HL-60 (cell line): ENCODE data around the gene ZYG11A.

Experiments
- DNase-seq, 2 experiments: peaks; one replicate each; pipeline ENCODE4 v3.0.0-alpha.2; 2010 to 2020; ENCODE audit warnings: low read depth in 1 of 2, low spot score in 1 of 2
- H3K27ac ChIP-seq: fragments of 250-450 bp; sonication (Bioruptor Pico); replicated peaks from 2 replicates; pipeline ENCODE4 v1.5.1; 2020; ENCODE audit warnings: mild to moderate bottlenecking, moderate library complexity
- H3K27me3 ChIP-seq: fragments of 250-450 bp; sonication (Bioruptor Pico); 2 replicates; pipeline ENCODE4 v1.5.1; 2021; ENCODE audit warnings: mild to moderate bottlenecking, moderate library complexity; ENCODE audit not compliant: insufficient read depth, poor library complexity, severe bottlenecking
- H3K4me3 ChIP-seq: replicated peaks from 2 replicates; pipeline ENCODE4 v1.5.1; 2011; ENCODE audit warnings: mild to moderate bottlenecking, control low read depth, low read length; ENCODE audit not compliant: insufficient read depth
- GABPA ChIP-seq: IDR thresholded peaks from 2 replicates; pipeline ENCODE4 v1.6.1; 2012; ENCODE audit warnings: low read depth
- POLR2AphosphoS5 ChIP-seq: IDR thresholded peaks from 2 replicates; pipeline ENCODE4 v1.6.1; 2012; ENCODE audit warnings: low read depth
- SPI1 ChIP-seq: IDR thresholded peaks from 2 replicates; pipeline ENCODE4 v1.6.1; 2012; ENCODE audit warnings: low read depth, mild to moderate bottlenecking, borderline replicate concordance
- TF ChIP-seq, protein P1 (sequence below): IDR thresholded peaks from one replicate; pipeline ENCODE4 v1.5.1; 2011; ENCODE audit warnings: low read length, control low read depth, inconsistent platforms; ENCODE audit not compliant: insufficient read depth
- TF ChIP-seq, protein P2 (sequence below): IDR thresholded peaks from 2 replicates; pipeline ENCODE4 v1.6.1; 2012; ENCODE audit warnings: low read depth; ENCODE audit not compliant: insufficient replicate concordance

The ZYG11A gene

DNA sequence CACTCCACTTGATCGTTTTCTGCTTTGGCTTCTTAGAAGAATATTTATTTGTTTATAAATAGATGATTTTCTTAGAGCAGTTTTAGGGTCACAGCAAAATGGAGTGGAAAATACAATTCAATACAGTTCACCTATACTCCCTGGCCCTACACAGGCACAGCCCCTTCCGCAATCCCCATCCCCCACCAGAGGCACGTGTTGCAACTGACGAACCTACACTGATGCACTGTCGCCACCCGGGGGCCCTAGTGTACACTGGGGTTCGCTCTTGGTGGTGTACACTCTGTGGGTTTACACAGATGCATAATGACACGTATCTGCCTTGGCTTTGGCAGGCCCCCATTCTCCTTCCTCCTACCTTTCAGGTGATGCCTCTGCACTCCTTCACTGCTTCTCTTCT lies 71.0 kb downstream of the ZYG11A start:
- TF ChIP-seq, protein P1, sequence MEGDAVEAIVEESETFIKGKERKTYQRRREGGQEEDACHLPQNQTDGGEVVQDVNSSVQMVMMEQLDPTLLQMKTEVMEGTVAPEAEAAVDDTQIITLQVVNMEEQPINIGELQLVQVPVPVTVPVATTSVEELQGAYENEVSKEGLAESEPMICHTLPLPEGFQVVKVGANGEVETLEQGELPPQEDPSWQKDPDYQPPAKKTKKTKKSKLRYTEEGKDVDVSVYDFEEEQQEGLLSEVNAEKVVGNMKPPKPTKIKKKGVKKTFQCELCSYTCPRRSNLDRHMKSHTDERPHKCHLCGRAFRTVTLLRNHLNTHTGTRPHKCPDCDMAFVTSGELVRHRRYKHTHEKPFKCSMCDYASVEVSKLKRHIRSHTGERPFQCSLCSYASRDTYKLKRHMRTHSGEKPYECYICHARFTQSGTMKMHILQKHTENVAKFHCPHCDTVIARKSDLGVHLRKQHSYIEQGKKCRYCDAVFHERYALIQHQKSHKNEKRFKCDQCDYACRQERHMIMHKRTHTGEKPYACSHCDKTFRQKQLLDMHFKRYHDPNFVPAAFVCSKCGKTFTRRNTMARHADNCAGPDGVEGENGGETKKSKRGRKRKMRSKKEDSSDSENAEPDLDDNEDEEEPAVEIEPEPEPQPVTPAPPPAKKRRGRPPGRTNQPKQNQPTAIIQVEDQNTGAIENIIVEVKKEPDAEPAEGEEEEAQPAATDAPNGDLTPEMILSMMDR, result no peak
- TF ChIP-seq SPI1 (no peak), GABPA (no peak), POLR2AphosphoS5 (no peak)
- TF ChIP-seq, protein P2, sequence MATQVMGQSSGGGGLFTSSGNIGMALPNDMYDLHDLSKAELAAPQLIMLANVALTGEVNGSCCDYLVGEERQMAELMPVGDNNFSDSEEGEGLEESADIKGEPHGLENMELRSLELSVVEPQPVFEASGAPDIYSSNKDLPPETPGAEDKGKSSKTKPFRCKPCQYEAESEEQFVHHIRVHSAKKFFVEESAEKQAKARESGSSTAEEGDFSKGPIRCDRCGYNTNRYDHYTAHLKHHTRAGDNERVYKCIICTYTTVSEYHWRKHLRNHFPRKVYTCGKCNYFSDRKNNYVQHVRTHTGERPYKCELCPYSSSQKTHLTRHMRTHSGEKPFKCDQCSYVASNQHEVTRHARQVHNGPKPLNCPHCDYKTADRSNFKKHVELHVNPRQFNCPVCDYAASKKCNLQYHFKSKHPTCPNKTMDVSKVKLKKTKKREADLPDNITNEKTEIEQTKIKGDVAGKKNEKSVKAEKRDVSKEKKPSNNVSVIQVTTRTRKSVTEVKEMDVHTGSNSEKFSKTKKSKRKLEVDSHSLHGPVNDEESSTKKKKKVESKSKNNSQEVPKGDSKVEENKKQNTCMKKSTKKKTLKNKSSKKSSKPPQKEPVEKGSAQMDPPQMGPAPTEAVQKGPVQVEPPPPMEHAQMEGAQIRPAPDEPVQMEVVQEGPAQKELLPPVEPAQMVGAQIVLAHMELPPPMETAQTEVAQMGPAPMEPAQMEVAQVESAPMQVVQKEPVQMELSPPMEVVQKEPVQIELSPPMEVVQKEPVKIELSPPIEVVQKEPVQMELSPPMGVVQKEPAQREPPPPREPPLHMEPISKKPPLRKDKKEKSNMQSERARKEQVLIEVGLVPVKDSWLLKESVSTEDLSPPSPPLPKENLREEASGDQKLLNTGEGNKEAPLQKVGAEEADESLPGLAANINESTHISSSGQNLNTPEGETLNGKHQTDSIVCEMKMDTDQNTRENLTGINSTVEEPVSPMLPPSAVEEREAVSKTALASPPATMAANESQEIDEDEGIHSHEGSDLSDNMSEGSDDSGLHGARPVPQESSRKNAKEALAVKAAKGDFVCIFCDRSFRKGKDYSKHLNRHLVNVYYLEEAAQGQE, result no peak
- DNase-seq, result peak in 1 of 2 experiments; percentile 34

DNA sequence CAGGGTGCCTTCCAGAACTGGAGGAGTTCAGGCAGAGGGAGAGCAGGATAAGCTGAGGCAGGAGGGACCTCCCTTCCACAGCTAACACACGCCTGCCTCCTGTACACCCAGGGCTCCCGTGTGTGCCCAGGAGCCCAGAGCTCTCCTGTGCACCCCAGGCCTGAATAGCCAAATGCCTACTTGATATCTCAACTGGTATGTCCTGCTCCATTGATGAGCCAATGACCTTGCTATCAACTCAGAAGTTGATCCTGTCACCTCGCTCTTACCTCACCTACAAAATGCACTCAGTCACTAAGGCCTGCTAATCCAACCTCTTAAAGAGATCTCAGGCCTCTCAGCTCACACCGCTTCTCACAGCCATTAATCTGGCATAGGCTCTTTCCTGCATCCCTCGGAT lies 71.9 kb downstream of the ZYG11A start:
- no peak for TF ChIP-seq SPI1
- TF ChIP-seq, protein P1, result no peak
- TF ChIP-seq, protein P2, result no peak
- TF ChIP-seq GABPA, result no peak
- no peak for TF ChIP-seq POLR2AphosphoS5
- no peaks in the 10 kb centered on the region for H3K27me3 ChIP-seq
- H3K4me3 ChIP-seq, result no peak overlapping the region
- H3K27ac ChIP-seq, result no peak overlapping the region
- no peak for DNase-seq

More for the DNA sequence above, 71.0 kb downstream of the ZYG11A start:
- no peak overlapping the region for H3K4me3 ChIP-seq
- H3K27me3 ChIP-seq, result no peaks in the 10 kb centered on the region
- H3K27ac ChIP-seq, result no peak overlapping the region

DNA sequence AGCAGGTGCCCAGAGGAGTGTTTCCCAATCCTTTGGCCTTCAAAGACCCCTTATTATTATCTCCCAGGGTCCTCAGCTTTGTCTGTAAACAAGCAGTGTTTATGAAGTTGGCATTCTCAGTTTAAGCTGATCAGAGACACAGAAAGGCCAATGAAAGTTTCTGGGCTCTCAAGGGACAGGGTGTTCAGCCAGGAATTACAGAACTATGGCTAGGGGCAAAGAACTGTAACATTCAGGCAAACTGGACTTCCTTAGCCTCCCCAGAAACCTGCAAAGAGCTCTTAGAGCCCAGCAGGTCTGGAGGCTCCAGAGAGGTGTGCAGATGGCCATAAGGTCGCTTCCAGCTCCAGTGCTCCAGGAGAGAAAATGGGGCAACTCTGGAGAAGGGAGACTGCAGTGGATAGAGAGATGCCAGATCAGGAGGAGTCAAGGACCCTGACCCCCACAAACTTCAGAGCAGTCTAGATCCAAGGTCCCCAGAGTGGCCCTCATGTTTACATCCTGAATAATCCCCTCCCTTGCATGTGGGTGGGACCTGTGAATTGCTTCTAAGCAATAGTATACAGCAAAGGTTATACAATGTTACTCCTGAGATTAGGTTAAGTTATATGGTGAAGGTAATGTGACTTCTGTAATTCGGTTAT lies 72.8 kb downstream of the ZYG11A start:
- TF ChIP-seq, protein P1, result no peak
- no peak for TF ChIP-seq SPI1
- TF ChIP-seq, protein P2, result no peak
- TF ChIP-seq GABPA, result no peak
- TF ChIP-seq POLR2AphosphoS5, result no peak
- no peaks in the 10 kb centered on the region for H3K27me3 ChIP-seq
- no peak overlapping the region for H3K4me3 ChIP-seq
- H3K27ac ChIP-seq, result no peak overlapping the region
- no peak for DNase-seq
